HepG2 (cell line): Measurements from ENCODE around the gene SH3BP2. TPM values are rescaled to one million over a fixed set of nuclear protein-coding genes. Genes with fewer than 3 reads are reported as not detected.

ENCODE experiments used
- AHDC1 ChIP-seq: sonication (generic); formaldehyde crosslinking; IDR thresholded peaks from 2 replicates; pipeline ENCODE4 v1.5.1; 2020; ENCODE audit warnings: mild to moderate bottlenecking, missing genetic modification reagents, borderline replicate concordance
- CREB1 ChIP-seq, 2 experiments: fragments of 450-650 bp in 1 of 2; IDR thresholded peaks; 2 replicates each; pipeline ENCODE4 v1.6.1; 2016 to 2017; ENCODE audit warnings: control low read depth in 1 of 2, mild to moderate bottlenecking in 1 of 2, missing compliant biosample characterization in 1 of 2, missing genetic modification characterization in 1 of 2
- KDM1A ChIP-seq: IDR thresholded peaks from 2 replicates; pipeline ENCODE4 v1.6.1; 2016; ENCODE audit warnings: missing compliant biosample characterization
- MIER2 ChIP-seq: IDR thresholded peaks from 2 replicates; pipeline ENCODE4 v1.6.1; 2016; ENCODE audit warnings: missing biosample characterization, missing genetic modification reagents
- MLLT10 ChIP-seq: sonication (generic); formaldehyde crosslinking; IDR thresholded peaks from 2 replicates; pipeline ENCODE4 v1.4.0; 2020; ENCODE audit warnings: missing genetic modification reagents
- NKX3-1 ChIP-seq: sonication (generic); formaldehyde crosslinking; IDR thresholded peaks from 2 replicates; pipeline ENCODE4 v1.5.0; 2020; ENCODE audit warnings: missing genetic modification reagents
- PPARG ChIP-seq: conservative IDR thresholded peaks from 2 replicates; pipeline ENCODE4 v1.6.1; 2016; ENCODE audit warnings: missing biosample characterization, missing genetic modification reagents
- RAD51 ChIP-seq: fragments of 450-650 bp; IDR thresholded peaks from 2 replicates; pipeline ENCODE4 v1.6.1; 2016; ENCODE audit warnings: borderline replicate concordance
- ZNF121 ChIP-seq: sonication (generic); formaldehyde crosslinking; IDR thresholded peaks from 2 replicates; pipeline ENCODE4 v1.5.0; 2020; ENCODE audit warnings: mild to moderate bottlenecking, missing genetic modification reagents
- ZNF138 ChIP-seq: sonication (generic); formaldehyde crosslinking; IDR thresholded peaks from 2 replicates; pipeline ENCODE4 v1.5.0; 2020; ENCODE audit warnings: mild to moderate bottlenecking, low read depth, missing genetic modification reagents
- ZNF205 ChIP-seq: IDR thresholded peaks from 2 replicates; pipeline ENCODE4 v1.6.1; 2018; ENCODE audit warnings: missing biosample characterization, missing genetic modification reagents
- ZNF430 ChIP-seq: sonication (generic); formaldehyde crosslinking; IDR thresholded peaks from 2 replicates; pipeline ENCODE4 v1.9.0; 2021; ENCODE audit warnings: mild to moderate bottlenecking, missing genetic modification reagents
- ZNF709 ChIP-seq: sonication (generic); formaldehyde crosslinking; IDR thresholded peaks from 2 replicates; pipeline ENCODE4 v1.5.0; 2020; ENCODE audit warnings: mild to moderate bottlenecking, missing genetic modification reagents
- ZNF761 ChIP-seq: sonication (generic); formaldehyde crosslinking; conservative IDR thresholded peaks from 2 replicates; pipeline ENCODE4 v1.4.0; 2020; ENCODE audit warnings: mild to moderate bottlenecking, missing genetic modification reagents
- ZNF776 ChIP-seq: sonication (generic); formaldehyde crosslinking; IDR thresholded peaks from 2 replicates; pipeline ENCODE4 v1.4.0; 2020; ENCODE audit warnings: mild to moderate bottlenecking, missing genetic modification reagents
- polyA plus RNA-seq, 8 experiments: library from polyadenylated mRNA; depleted of rRNA in 3 of 8; stranded (reverse) in 7 of 8; unstranded in 1 of 8; fragments of >200 nt; fragmentation: Illumina TruSeq in 4 of 8; extraction: Trizol in 4 of 8; gene quantifications; 2 replicates each; pipeline versions ENCODE4 v1.2.1 to v1.2.3, GENCODE V29; 2011 to 2016; ENCODE audit warnings: low read depth in 4 of 8, missing spikeins in 1 of 8, mixed read lengths in 1 of 8; ENCODE audit not compliant: insufficient read depth in 1 of 8
- total RNA-seq, 5 experiments: library from RNA; depleted of rRNA; stranded (reverse); fragments of >200 nt; fragmentation: Illumina TruSeq; extraction: Trizol; gene quantifications; 2 replicates each; pipeline ENCODE4 v1.2.3, GENCODE V29; 2016; ENCODE audit warnings: low read depth in 1 of 5
- TF ChIP-seq, protein P1 (sequence below): sonication (generic); formaldehyde crosslinking; IDR thresholded peaks from 2 replicates; pipeline ENCODE4 v1.4.0; 2020; ENCODE audit warnings: mild to moderate bottlenecking, low read depth, missing genetic modification reagents
- TF ChIP-seq, protein P2 (sequence below): sonication (generic); formaldehyde crosslinking; IDR thresholded peaks from 2 replicates; pipeline ENCODE4 v1.5.0; 2020; ENCODE audit warnings: missing genetic modification reagents
- TF ChIP-seq, protein P3 (sequence below): sonication (generic); formaldehyde crosslinking; IDR thresholded peaks from 2 replicates; pipeline ENCODE4 v1.9.0; 2022; ENCODE audit warnings: low read depth, missing genetic modification reagents

SH3BP2 gene
- total and polyA plus RNA-seq, 2 of the 13 experiments (the other 11 are each of a cell fraction or from before 2014, with no cell fraction given) = 16.9 to 34.5 TPM

DNA sequence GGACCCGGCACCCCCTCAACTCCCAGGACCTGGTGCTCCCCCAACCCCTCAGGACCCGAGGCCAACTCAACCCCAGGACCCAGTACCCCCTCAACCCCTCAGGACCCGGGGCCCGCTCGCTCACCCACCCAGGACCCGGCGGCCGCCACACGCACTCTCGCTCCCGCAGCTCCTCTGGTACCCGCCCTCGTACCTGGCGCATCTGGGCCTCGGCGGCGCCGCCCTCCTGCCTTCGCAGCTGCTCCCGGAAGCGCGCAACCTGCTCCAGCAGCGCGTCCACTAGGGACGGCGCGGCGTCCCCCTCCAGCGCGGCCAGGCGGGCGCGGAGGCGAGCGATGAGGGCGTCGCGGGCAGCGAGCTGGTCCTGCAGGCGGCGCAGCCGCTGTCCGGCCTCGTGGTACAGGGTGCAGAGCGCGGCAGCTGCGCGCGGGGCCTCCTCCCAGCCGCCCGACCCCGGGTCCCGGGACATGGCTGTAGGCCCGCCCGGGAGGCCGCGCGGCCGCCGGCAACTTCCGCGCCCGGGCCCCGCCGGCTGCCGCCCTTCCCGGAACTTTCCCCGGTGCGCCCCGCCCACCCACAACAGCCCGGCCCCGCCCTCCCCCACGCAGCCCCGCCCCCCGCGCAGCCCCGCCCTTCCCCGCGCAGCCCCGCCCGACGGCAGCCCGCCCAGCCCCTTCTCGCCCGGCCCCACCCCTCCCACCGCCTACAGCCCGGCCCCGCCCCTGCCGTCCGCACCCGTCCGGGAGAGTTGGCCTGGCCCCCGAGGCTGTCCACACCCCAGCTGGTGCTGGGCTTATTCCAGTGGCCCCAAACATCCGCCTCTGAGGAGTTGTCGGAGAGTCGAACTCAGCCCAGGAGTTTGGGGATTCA, 36.8 kb upstream of the SH3BP2 start, which contains the start of gene TNIP2 (continued):
- TF ChIP-seq AHDC1 (CRISPR knock-in tag) (no peak), ZNF709 (CRISPR knock-in tag) (no peak), MIER2 (no peak), KDM1A (CRISPR knock-in tag) (0 out of 2 replicates have a peak, but pooled peaks have one; percentile 45), ZNF138 (0 out of 2 replicates have a peak, but pooled peaks have one; percentile 26), ZNF761 (0 out of 2 replicates have a peak, but pooled peaks have one; percentile 42), NKX3-1 (no peak), ZNF776 (CRISPR knock-in tag) (peak; percentile 95; the same call in 1 of the 2 replicates), CREB1 (IDR thresholded peaks at IDR 0.05) (no peak), CREB1 (CRISPR knock-in tag; IDR thresholded peaks at IDR 0.05) (no peak), PPARG (CRISPR knock-in tag) (0 out of 2 replicates have a peak, but pooled peaks have one; percentile 9), RAD51 (no peak), ZNF430 (0 out of 2 replicates have a peak, but pooled peaks have one; percentile 43), ZNF121 (CRISPR knock-in tag) (no peak), MLLT10 (CRISPR knock-in tag) (no peak), ZNF205 (CRISPR knock-in tag) (no peak)
- TF ChIP-seq, protein P1, sequence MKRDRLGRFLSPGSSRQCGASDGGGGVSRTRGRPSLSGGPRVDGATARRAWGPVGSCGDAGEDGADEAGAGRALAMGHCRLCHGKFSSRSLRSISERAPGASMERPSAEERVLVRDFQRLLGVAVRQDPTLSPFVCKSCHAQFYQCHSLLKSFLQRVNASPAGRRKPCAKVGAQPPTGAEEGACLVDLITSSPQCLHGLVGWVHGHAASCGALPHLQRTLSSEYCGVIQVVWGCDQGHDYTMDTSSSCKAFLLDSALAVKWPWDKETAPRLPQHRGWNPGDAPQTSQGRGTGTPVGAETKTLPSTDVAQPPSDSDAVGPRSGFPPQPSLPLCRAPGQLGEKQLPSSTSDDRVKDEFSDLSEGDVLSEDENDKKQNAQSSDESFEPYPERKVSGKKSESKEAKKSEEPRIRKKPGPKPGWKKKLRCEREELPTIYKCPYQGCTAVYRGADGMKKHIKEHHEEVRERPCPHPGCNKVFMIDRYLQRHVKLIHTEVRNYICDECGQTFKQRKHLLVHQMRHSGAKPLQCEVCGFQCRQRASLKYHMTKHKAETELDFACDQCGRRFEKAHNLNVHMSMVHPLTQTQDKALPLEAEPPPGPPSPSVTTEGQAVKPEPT (CRISPR knock-in tag) = peak; percentile 75
- TF ChIP-seq, protein P2, sequence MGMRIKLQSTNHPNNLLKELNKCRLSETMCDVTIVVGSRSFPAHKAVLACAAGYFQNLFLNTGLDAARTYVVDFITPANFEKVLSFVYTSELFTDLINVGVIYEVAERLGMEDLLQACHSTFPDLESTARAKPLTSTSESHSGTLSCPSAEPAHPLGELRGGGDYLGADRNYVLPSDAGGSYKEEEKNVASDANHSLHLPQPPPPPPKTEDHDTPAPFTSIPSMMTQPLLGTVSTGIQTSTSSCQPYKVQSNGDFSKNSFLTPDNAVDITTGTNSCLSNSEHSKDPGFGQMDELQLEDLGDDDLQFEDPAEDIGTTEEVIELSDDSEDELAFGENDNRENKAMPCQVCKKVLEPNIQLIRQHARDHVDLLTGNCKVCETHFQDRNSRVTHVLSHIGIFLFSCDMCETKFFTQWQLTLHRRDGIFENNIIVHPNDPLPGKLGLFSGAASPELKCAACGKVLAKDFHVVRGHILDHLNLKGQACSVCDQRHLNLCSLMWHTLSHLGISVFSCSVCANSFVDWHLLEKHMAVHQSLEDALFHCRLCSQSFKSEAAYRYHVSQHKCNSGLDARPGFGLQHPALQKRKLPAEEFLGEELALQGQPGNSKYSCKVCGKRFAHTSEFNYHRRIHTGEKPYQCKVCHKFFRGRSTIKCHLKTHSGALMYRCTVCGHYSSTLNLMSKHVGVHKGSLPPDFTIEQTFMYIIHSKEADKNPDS = no peak
- TF ChIP-seq, protein P3, sequence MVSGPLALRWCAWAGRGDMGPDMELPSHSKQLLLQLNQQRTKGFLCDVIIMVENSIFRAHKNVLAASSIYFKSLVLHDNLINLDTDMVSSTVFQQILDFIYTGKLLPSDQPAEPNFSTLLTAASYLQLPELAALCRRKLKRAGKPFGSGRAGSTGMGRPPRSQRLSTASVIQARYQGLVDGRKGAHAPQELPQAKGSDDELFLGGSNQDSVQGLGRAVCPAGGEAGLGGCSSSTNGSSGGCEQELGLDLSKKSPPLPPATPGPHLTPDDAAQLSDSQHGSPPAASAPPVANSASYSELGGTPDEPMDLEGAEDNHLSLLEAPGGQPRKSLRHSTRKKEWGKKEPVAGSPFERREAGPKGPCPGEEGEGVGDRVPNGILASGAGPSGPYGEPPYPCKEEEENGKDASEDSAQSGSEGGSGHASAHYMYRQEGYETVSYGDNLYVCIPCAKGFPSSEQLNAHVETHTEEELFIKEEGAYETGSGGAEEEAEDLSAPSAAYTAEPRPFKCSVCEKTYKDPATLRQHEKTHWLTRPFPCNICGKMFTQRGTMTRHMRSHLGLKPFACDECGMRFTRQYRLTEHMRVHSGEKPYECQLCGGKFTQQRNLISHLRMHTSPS (CRISPR knock-in tag) = no peak
